T1000 (cell line): ENCODE data around the gene CIDEC.
"Not testable (repeated sequence)": the region's sequence is repeated elsewhere in the genome, so short reads cannot be mapped to it uniquely, and the experiment has no call there.

ENCODE experiments used
- DNase-seq: peaks from one replicate; lab custom pipeline; 2025; ENCODE audit warnings: mixed read lengths; lab: John Stamatoyannopoulos, UW

The CIDEC gene

DNA sequence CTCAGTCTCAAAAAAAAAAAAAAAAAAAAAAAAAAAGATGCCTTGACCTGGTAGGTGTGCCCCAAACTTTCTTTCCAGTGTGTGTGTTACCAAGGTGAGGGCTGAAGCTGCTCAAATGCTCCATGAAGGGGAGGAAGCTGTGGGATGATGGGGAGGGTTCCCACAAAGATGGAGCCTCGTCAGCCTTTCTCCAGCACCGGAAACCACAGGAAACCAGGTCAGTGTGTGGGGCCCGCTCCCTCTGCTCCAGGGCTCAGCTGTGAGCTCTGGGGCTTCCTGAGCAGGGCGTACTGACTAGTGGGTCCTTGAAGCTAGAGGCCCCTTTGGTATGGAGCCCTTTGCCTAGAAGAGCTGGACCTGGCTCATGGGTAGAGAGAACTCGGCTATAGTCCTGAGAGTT lies 21.9 kb upstream of the CIDEC start:
- no peak for DNase-seq

DNA sequence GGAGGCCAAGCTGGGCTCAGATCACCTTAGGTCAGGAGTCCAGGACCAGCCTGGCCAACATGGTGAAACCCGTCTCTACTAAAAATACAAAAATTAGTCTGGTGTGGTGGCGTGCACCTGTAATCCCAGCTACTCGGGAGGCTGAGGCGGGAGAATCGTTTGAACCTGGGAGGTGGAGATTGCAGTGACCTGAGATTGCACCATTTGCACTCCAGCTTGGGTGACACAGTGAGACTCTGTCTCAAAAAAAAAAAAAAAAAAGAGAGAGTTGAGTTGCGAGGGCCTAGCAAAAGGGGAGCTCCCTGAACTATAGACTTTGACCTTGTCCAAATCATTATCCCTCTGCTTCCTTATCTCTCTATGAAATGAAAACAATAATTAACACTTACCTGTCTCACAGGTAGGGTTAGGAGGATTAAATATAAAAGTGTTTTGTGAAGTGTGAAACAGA lies 20.9 kb upstream of the CIDEC start:
- not testable (repeated sequence) for DNase-seq

DNA sequence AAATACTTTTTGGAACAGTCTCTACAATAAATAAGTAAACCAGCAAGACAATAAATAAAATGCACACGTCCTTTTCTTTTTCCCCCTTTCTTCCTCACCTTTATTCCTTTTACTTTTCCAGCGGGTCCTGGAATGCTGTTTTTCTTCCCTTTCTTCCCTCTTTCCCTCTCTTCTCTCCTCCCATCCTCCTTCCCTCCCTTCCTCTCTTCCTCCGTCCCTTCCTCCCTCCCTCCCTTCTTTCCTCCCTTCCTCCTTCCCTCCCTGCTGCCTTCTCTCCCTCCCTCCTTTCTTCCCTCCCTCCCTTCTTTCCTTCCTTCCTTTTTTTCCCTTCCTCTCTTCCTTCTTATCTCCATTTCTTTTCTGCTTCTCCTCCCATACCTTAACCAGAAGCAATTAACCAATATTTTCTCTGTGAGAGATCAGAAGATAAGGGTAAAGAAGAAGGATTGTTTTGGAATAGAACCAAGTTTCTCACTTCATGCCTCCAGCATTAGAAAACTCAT lies 19.3 kb upstream of the CIDEC start:
- no peak for DNase-seq

DNA sequence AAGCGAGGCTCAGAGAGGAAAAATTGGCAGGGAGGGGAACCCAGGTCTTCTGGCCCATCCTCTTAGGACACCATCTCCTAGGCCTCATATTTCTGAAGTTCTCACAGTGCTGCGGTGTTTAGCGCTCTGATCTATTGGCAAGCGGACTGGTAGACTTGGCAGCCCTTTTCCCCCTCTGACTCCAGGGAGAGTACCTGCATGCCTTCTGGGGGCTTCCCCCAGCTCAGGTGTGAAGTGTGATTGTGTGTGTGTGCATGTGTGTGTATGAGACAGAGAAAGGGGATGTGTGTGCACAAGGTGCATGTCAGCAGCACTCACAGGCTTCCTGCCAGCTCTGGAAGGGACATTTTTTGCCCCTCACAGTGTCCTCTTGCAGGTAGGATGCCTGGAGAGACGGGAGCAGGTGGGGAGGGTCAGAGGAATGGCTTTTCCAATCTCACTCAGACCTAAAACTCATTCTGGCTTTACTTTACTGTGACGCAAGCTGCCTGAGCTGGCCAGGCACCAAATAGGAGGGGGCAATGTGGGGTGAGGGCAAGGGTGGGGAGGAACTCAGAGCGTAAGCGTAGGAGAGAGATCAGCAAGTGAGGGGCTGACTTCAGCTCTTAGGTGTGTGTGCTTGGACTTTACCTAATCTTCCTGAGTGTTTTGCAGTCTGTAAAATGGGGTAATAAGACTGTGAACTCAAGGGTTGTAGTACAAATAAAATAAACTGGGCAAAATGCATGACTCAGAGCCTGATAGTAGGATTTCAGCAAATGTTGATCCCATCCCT lies 18.6 kb upstream of the CIDEC start:
- no peak for DNase-seq

DNA sequence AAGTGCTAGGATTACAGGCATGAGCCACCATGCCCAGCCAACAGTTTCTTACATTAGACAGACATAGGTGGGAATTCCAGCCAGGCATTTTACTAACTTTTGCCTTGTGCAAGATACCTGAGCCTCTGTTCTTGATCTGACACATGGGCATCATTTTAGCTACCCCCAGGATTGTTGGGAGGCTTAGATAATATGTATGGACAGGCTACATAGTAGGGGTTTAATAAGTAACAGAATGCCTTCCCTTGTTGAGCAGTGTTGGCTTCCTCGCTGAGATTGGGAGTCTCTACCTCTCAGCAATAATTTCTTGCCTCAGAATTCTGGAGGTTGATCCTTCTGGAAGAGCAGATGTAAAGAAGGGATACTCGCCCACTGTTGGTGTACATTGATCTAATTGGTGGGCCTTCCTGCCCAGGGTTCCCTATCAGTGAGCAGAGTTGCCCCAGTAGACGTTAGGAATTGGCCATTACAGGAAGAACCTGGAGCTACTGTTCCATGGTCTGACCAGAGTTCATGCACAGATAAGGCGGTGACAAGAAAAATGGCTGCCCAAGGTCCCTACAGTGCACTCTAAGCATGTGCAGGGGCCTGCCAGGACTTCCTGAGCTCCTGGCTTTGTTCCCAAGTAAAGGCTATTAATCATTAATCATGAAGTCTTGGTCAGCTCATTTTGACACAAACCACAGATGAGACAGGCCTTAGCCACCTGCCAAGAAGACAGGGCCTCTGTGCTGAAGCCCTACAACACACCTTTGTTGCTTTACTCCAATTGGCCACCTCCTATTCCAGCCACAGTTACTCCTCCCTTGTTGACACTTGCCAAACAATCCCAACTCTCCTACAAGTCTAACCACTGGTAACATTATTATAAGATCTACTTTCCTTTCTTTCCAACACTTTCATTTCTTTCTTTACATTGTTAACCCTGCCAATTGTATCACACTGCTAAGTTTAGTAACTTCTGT lies 17.6 kb upstream of the CIDEC start:
- no peak for DNase-seq

DNA sequence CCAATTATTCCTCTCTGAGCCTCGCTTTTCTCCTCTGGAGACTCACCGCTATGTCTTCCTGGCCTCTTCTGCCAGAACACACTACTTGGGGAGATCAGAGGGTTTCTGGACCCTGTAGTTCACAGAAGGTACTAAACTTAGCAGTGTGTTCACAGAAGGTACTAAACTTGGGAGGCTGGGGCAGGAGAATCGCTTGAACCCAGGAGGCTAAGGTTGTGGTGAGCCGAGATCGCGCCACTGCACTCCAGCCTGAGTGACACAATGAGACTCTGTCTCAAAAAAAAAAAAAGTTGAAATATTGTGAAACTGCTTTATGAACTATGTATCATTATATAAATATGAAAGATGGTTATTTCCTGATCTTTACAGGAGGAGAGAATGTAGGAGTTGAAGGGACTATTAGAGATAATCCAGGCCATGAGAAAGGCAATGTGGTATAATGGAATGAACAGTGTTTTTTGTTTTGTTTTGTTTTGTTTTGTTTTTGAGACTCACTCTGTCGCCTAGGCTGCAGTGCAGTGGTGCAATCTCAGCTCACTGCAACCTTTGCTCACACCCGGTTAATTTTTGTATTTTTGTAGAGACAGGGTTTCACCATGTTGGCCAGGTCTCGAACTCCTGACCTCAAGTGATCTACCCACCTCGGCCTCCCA lies 16.8 kb upstream of the CIDEC start:
- not testable (repeated sequence) for DNase-seq

DNA sequence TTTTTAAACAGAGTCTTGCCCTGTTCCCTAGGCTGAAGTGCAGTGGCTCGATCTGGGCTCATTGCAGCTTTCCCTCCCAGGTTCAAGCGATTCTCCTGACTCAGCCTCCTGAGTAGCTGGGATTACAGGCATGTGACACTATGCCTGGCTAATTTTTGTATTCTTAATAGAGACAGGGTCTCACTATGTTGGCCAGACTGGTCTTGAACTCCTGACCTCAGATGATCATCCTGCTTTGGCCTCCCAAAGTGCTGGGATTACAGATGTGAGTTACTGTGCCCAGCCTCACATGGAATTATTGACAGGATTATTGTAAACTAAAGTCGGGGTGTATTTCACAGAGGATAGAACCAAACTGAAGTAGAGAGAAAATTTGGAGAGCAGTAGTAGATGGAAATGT lies 15.7 kb upstream of the CIDEC start:
- DNase-seq: not testable (repeated sequence)

DNA sequence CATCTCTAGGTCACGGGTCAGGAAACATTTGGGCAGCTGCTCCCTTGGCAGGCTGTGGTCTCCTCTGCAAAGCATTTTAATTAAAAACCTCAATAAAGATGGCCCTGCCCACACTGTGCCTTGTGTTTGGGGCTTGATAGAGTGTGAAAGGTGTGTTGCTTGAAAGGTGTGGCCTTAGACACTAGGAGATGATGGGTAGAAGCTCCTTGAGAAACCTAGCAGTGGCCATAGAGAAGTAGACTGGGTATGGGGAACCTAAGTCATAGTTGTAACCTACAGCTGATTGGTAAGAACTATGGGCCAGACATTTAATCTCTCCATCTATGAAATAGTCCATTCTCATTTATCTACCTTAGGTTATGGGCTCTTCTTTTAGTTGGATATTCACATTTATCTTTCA lies 13.7 kb upstream of the CIDEC start:
- no peak for DNase-seq

DNA sequence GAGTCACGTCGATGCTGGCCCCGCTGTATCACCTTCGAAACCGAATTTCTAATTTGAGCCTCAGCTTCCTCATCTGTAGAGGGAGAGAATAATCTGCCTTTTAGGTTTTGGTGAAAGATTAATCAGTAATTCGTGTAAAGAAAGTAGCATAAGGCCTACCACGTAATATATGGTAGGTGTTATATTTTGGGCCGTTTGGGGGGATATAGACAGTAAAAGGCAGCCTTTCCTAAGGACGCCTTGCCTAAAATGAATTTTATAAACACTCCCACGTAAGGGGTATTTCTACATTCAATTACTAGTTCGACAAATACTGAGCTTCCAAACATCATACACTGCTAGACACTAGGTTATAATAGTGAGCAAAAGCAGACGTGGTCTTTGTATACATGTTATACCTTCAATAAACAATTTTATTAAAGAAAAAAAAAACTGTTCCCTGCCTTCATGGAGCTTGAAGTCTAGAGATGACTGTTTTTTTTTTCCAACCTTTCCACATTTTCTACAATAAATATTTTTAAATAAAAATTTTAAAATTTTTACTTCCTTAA lies 11.1 kb upstream of the CIDEC start:
- no peak for DNase-seq

DNA sequence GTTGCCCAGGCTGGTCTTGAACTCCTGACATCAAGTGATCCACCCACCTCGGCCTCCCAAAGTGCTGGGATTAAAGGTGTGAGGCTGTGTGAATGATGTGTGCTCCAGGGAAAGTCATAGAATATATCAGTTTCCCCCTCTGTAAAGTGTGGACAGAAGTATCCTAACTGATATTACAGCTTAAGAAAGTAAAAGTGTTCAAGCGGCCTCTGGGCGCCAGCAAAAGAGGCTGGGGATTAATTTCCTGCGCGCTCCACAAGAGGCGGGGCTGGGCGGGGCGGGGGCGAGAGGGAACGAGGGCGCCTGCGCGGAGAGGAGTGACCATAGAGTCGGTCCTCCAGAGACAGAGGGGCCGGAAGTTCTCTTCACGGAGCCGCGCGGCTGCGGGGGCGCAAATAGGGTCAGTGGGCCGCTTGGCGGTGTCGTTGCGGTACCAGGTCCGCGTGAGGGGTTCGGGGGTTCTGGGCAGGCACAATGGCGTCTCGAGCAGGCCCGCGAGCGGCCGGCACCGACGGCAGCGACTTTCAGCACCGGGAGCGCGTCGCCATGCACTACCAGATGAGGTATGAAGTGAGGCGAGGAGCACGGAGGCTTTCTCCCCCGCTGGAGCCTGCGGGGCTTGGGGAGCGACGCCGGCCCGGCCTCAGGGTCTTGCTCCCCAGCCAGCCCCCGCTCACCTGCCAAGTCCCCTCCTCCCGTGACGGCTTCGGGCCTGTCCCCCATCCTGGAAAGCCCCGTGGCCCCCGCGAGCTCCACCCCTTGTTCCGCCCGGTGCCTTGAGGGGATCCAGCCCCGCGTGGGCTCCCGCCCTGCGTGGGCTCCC lies 10.4 kb upstream of the CIDEC start, which contains the start of gene JAGN1:
Gene JAGN1, plus strand, starts transcription at position 362 of the 823 bp plus-strand sequence. Its CDS starts 113 bp downstream, at position 475.
- DNase-seq: peak; percentile 86

DNA sequence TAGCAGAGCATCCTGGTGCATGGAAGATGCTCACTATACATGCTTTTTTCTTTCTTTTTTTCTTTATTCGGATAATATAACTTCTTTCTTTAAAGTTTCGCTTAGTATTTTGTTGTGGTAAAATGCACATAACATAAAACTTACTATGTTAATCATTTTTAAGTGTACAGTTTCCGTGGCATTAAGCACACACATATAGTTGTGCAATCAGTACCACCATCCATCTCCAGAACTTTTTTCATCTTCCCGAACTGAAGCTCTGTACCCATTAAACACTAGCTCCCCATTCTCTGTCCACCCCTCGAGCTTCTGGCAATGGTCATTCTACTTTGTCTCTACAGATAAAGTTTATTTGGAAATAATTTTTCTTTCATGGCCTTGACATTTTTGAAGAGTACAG lies 9.4 kb upstream of the CIDEC start:
- no peak for DNase-seq

DNA sequence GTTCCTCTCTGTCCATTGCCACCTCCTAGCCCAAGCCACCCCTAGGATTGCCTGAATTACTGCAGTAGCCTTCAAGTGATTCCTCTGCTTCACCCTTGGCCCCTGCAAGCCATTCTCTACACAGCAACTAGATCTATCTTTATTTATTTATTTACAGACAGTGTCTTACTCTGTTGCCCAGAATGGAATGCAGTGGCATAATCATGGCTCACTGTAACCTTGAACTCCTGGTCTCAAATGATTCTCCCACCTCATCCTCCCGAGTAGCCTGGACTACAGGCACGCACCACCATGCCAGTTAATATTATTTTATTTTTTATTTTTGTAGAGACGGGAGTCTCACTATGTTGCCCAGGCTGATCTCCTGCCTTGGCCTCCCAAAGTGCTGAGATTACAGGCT lies 8.5 kb upstream of the CIDEC start:
- DNase-seq: no peak

DNA sequence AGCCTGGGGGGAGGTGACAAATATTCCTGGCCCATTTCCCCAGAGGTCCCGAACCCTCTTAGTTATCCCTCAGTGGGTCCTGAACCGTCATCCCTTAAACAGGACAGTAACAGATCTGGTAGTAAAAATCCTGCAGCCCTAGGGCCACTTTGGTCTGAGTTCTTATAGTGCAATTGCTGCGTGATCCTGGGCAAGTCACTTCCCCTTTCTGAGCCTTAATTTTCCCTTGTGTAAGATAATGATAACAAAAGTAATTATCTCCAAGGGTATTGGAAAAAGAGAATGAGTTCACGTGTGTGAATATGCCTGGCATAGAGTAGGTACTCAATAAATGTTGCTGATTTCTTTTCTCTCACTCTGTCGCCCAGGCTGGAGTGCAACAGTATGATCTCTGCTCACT lies 7.4 kb upstream of the CIDEC start:
- no peak for DNase-seq

DNA sequence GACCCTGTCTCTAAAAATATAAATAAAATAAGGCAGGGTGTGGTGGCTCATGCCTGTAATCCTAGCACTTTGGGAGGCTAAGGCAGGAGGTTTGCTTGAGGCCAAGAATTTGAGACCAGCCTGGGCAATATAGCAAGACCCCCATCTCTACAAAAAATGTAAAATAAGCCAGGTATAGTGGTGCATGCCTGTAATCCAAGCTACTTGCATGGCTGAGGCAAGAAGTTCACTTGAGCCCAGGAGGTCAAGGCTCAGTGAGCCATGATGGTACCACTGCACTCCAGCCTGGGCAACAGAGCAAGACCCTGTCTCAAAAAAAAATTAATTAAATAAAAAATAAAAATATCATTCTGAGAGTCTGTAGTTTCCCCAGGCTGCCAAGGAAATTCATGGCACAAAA lies 6.3 kb upstream of the CIDEC start:
- no peak for DNase-seq

DNA sequence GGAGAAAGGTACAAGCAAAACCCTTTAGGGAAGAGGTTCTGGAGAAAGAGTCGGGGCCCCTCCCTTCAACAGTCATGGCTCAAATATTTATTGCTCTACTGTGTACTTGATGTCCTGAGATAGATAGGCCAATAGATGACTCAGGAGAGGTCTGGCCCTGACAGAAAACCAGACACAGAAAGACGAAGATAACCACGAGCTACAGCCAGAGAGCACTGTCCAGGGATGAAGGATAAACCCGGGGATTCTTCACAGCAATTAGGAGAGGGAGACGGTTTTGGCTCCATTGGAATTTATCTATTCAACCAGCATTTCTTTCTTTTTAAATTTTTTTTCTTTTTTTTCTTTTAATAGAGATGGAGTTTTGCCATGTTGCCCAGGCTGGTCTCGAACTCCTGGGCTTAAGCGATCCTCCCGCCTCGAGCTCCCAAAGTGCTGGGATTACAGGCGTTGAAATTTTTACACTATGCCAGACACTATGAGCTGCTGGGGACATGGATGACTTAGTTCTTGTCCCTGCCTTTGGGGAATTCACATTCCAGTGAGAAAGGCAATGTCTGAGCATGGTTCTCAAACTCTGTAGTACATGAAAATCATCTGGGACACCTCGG lies 4.6 kb upstream of the CIDEC start:
- peak; percentile 44 for DNase-seq

DNA sequence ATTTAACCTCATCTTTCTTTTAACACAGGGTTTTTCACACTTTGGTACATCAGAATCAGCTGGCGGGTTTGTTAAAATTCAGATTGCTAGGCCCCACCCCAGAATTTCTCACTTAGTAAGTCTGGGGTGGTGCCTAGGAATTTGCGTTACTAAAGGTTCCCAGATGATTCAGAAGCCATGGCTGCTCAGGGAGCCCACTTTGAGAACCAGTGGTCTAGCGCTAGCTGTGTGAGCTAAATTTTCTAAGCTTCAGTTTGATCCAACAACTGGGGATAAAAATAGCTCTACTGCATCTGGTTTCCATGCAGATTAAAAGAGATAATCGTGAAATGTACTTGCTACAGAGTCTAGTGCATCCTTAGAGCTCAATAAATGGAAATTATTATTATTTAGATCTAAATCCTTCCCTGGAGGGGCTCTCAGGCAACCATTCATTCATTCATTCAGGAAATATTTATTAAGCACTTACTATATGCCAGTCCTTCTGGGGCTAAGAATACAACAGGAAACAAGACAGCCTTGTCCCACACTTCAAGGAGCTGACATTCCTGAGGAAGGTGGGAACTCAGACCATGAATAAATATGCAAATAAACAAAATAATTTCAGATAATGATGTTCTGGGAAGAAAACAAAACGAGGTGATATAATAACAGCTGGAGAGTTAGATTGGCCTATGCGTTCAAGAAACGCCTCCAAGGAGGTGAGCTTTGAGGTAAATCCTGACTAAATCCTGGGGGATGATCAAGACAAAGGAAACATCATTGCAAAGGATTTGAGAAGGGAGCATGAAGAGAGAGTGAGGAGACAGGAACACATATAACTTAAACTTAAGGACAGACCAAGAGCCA lies 3.9 kb upstream of the CIDEC start:
- DNase-seq: no peak

DNA sequence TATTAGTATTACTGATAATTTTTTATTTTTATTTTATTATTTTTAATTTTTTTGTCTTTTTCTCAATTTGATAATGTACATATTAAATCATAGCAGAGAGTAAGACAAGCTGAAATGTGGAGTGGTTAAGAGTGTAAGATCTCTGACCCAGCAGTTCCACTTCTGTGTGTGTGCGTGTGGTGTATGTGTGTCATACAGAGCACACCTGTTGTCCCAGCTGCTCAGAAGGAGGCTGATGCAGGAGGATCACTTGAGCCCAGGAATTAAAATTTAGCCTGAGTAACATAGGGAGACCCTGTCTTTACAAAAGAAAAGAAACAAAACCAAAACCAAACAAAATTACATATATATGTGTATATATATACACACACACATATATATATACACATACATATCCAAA lies 1.4 kb upstream of the CIDEC start:
- no peak for DNase-seq

DNA sequence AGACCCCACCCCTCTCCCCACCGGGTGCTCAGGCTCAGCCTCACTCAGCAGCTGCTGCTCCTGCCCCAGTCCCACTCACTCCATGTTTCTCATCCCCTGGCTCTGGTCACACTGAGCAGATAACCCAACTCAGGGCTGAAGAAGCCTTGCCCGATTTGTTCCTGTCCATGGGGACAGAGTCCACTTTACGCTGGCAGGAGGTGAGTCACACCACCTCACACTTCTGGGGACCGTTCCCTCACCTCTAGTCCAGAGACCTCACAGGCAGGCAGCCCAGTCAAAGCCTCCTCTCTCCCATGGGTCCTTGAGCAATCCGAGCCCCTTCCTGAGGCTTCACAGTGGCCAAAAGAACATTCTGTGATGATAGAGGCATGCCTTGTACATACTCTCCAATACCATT lies 1.4 kb downstream of the CIDEC start:
- DNase-seq: no peak

DNA sequence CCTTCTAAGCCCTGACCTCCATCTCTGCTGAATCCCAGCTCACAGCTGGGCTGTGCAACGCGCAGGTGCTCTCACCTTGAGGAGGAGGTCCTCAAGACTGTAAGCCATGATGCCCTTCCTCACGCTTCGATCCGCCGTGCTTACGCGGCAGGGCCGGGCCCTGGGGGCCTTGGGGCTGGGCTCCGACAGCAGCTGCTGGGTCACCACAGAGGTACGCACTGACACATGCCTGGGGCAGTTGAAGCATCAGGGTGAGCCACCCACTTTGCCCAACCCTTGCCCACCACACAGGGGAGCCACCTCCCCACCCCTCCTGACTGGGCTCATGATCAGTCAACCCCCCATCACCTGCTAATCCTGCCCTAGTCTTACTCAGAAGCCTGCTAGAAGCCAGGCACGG lies 3.1 kb downstream of the CIDEC start:
- no peak for DNase-seq

DNA sequence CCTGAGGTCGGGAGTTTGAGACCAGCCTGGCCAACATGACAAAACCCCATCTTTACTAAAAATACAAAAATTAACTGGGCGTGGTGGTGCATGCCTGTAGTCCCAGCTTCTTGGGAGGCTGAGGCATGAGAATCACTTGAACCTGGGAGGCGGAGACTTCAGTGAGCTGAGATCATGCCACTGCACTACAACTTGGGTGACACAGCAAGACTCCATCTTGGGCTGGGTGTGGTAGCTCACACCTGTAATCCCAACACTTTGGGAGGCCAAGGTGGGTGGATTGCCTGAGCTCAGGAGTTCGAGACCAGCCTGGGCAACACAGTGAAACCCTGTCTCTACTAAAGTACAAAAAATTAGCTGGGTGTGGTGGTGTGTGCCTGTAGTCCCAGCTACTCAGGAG lies 3.8 kb downstream of the CIDEC start:
- not testable (repeated sequence) for DNase-seq
